Activated T-cell treated with anti-CD3 and anti-CD28 coated beads for 24 hours (primary cell): ENCODE measurements around the gene PLA2G2C.
A peak's percentile ranks its signal among the peaks of the same experiment; 100 is the strongest.

Experiments used
- DNase-seq: peaks from one replicate; pipeline ENCODE4 v3.0.0-alpha.2; 2020; ENCODE audit warnings: low read depth

Gene PLA2G2C

GRCh38 chr1:20152599-20152930 lies 33.8 kb downstream of the PLA2G2C start:
- DNase-seq = no peak

GRCh38 chr1:20151906-20152598 lies 34.3 kb downstream of the PLA2G2C start:
- DNase-seq = peak; percentile 69

- DNase-seq = no peak
These were observed 35.3 kb downstream of the PLA2G2C start for GRCh38 chr1:20150969-20151368.

GRCh38 chr1:20150326-20150705 lies 36.0 kb downstream of the PLA2G2C start:
- no peak for DNase-seq

GRCh38 chr1:20149601-20150325 lies 36.6 kb downstream of the PLA2G2C start:
- no peak for DNase-seq

- no peak for DNase-seq
These were observed 37.5 kb downstream of the PLA2G2C start for GRCh38 chr1:20148571-20149500.

- DNase-seq = no peak
These were observed 38.3 kb downstream of the PLA2G2C start for GRCh38 chr1:20147846-20148570.

GRCh38 chr1:20143734-20144565 lies 42.4 kb downstream of the PLA2G2C start:
- DNase-seq = no peak

- no peak for DNase-seq
These were observed 43.0 kb downstream of the PLA2G2C start for GRCh38 chr1:20143318-20143717.

GRCh38 chr1:20142001-20142710 lies 44.2 kb downstream of the PLA2G2C start:
- no peak for DNase-seq

- DNase-seq = no peak
These were observed 44.9 kb downstream of the PLA2G2C start for GRCh38 chr1:20141466-20141865.

- no peak for DNase-seq
These were observed 45.3 kb downstream of the PLA2G2C start for GRCh38 chr1:20141001-20141400.

GRCh38 chr1:20139776-20140612 lies 46.3 kb downstream of the PLA2G2C start:
- no peak for DNase-seq

GRCh38 chr1:20138961-20139550 lies 47.3 kb downstream of the PLA2G2C start, which contains the start of gene PLA2G2F:
PLA2G2F (plus strand) TSS chr1:20139323; CDS start chr1:20139428, 105 bp downstream.
- DNase-seq = no peak

- no peak for DNase-seq
These were observed 48.0 kb downstream of the PLA2G2C start for GRCh38 chr1:20138346-20138745.

- no peak for DNase-seq
These were observed 48.7 kb downstream of the PLA2G2C start for GRCh38 chr1:20137604-20138003.

- no peak for DNase-seq
These were observed 49.3 kb downstream of the PLA2G2C start for GRCh38 chr1:20137055-20137454.

- no peak for DNase-seq
These were observed 50.1 kb downstream of the PLA2G2C start for GRCh38 chr1:20136249-20136648.

- no peak for DNase-seq
These were observed 51.3 kb downstream of the PLA2G2C start for GRCh38 chr1:20134995-20135394.
